Stomach smooth muscle (tissue), 2 donors: ENCODE results near the gene DACH1.

Source experiments
- H3K27ac ChIP-seq: one replicate; pipeline ENCODE4 v1.7.0; 2013; ENCODE audit warnings: mild to moderate bottlenecking, low read length, inconsistent platforms
- H3K27me3 ChIP-seq, 2 donors: one replicate each; pipeline ENCODE4 v1.7.0; 2013; ENCODE audit warnings: low read length in 2 of 2; ENCODE audit not compliant: insufficient read depth in 2 of 2, control insufficient read depth in 1 of 2
- H3K36me3 ChIP-seq, 2 donors: one replicate each; pipeline ENCODE4 v1.7.0; 2013; ENCODE audit warnings: low read length in 2 of 2; ENCODE audit not compliant: control insufficient read depth in 2 of 2, insufficient read depth in 2 of 2
- H3K4me1 ChIP-seq: one replicate; pipeline ENCODE4 v1.7.0; 2013; ENCODE audit warnings: low read length; ENCODE audit not compliant: control insufficient read depth, insufficient read depth
- H3K4me3 ChIP-seq, 2 donors: one replicate each; pipeline ENCODE4 v1.7.0; 2013; ENCODE audit warnings: low read length in 2 of 2
- H3K9ac ChIP-seq, 2 donors: one replicate each; pipeline ENCODE4 v1.7.0; 2013; ENCODE audit warnings: low read length in 2 of 2, mild to moderate bottlenecking in 1 of 2
- H3K9me3 ChIP-seq, 2 donors: one replicate each; pipeline ENCODE4 v1.7.0; 2013; ENCODE audit warnings: low read length in 2 of 2; ENCODE audit not compliant: control insufficient read depth in 2 of 2
- donor health status: healthy.
- donor health status: Pancreatic carcinoma.

The DACH1 gene

DNA sequence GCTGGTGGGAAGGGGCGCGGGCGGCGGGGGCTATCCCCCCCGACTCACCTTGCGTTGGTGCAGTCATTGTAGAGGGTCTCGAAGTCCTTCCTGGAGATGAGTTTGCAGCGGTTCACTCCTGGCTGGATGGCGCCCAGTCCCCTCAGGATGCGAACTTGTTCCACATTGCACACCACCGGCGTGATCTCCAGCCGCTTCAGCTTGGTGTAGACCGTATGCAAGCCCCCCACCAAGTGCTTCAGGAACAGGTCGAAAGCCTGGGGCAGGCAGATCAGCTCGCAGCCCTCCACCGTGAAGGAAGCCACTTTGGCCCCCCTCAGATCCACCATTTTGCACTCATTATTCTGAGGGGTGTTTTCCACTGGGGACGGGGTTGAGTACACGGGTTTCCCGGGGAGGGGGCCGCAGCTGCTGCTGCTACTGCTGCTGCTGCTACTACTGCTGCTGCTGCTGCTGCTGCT lies 1.1 kb downstream of the DACH1 start:
- H3K9me3 ChIP-seq: no peaks in the 10 kb centered on the region
- H3K36me3 ChIP-seq: no peaks in the 10 kb centered on the region
- H3K27me3 ChIP-seq: peaks cover 11 to 31% of the 10 kb centered on the region in 2 donors
- peak overlapping the region; percentile 33 to 68 for H3K4me3 ChIP-seq
- no peak overlapping the region for H3K9ac ChIP-seq
- H3K4me1 ChIP-seq: peaks cover 12% of the 10 kb centered on the region
- H3K27ac ChIP-seq: no peak overlapping the region

DNA sequence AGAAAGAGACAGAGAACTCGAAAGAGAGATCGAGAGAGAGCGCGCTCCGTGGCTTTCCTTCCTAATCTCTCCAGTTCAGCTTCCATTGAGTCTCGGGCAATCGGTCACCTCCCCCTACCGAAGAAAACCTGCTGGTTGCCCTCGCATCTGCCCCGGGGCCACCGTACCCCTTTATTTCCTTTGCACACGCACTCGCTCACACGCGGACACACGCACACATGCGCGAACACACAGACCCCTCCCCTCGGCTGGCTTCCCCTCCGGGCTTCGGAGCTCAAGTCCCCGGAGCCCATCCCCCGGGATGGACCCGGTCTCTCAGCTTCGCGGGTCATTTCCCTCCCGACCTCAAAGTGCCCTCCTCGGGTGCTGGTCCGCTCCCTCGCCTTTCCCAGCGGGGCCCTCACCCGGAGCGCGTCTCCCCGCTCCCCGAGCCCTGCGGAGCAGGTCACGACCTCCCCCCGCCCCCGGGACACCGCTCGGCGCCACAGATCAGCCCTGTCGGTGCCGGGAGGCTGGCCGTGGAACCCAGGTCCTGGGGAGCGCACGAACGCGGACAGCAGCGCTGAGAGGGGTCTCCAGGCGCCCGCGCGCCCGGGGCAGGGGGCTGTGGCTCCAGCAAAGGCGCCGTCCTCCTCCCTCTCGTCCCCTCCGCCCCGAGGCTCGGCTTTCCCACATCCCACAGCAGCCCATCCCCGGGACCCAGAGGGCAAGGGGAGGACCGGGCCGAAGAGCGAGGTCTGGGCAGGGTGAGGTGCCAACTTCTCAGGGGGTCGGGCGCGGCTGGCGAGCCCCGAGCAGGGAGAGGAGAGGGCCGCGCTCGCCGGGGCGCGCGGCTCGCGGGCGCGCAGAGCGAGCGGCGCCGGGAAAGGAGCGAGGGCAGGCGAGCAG lies 1.8 kb downstream of the DACH1 start:
- Histone ChIP-seq H3K4me1 (peaks cover 12% of the 10 kb centered on the region), H3K27ac (no peak overlapping the region), H3K9me3 (no peaks in the 10 kb centered on the region), H3K27me3 (peaks cover 11 to 31% of the 10 kb centered on the region in 2 donors), H3K9ac (no peak overlapping the region), H3K36me3 (no peaks in the 10 kb centered on the region), H3K4me3 (peak overlapping the region; percentile 49 to 68)

DNA sequence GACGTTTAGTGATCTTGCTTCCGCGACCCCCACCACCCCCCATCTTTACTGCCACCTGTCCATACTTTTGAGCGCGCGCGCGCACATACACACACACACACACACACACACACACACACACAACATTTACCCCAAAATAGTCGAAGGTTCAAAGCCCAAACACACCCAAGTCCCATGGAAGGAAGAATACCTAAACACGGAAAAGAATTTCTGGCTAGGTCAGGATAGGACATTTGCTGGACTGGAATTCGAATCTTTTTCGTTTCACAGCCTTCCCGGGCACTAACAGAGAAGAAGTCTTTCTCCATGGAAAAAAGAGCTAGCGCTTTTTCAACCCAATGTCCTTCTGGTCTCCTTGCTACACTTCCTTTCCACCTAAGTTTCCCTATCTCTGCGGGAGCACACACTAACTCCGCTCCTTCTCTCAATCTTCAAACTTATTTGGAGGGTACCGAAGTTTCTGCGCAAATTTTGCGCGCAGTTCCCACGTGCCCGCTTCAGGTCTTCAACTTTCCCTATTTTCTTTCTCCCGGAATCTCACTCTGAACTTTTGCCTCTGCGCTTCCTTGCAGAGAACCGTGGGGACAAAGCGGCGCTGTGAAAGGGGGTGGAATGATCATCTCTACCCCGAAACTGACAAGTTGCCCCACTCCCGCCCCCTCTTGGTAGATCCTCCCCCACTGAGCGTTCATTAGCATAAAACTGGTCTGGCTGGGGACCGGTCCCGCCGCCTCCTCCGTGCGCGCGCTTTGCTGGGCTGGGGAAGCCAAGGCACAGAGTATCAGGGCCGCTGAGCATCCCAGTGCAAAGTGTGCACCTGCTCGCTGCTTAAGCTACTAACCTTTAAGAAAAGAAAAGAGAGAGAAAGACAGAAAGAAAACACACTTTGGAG lies 2.7 kb downstream of the DACH1 start:
- Histone ChIP-seq H3K9me3 (no peaks in the 10 kb centered on the region), H3K27ac (no peak overlapping the region), H3K36me3 (no peaks in the 10 kb centered on the region), H3K9ac (no peak overlapping the region), H3K4me3 (peak overlapping the region; percentile 49 to 68), H3K27me3 (peaks cover 10 to 28% of the 10 kb centered on the region in 2 donors), H3K4me1 (peaks cover 12% of the 10 kb centered on the region)

DNA sequence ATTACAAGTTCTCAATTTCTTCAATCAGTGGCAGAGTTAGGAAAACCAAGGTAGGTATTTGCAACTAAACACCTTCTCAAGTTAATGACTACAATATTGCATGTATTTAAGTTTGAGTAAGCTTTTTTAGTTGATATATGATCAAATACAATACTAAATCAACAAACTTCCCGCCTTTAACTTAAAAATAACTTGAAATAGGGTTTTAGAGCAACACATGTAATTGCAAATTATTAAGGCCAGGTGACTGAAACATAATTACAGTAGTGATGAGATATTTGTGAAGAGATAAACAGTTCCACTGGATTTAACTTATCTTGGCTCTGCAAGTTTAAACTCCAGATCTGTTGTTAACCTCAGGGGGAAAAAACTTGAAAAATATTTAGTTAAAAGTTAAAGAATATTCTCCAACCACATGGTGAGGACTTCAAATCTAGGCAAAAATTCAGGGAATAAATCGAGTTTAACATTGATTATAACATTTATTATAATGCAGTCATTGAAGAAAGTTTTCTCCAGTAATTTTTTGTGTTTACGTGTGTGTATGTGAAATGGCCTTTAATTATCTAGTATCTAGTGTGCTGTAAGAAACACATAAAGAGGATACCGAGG lies 3.6 kb downstream of the DACH1 start:
- Histone ChIP-seq H3K4me1 (peaks cover 12% of the 10 kb centered on the region), H3K27ac (no peak overlapping the region), H3K9me3 (no peaks in the 10 kb centered on the region), H3K36me3 (no peaks in the 10 kb centered on the region), H3K9ac (no peak overlapping the region), H3K27me3 (peaks cover 7 to 24% of the 10 kb centered on the region in 2 donors), H3K4me3 (no peak overlapping the region)

DNA sequence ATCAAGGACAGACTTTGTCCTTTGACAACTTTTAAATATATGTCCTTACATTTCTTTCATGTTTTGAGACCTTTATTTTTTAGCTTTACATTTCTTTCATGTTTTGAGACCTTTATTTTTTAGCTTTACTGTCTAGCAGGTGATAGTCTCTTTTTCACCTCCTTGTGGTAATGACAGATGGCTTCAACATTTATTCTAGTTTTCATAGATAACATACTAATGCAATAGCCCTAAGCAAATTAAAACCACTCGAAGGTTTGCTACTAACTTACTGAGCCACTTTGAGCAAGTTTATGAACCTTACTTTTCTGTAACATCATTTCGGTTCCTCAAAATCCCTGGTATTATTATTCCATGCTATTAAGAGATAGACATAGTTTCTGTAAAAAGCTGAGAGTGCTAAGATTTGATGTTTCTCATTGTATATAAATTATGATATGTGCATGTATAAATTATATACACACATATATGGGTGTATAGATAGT lies 4.5 kb downstream of the DACH1 start:
- H3K36me3 ChIP-seq: no peaks in the 10 kb centered on the region
- peaks cover 12% of the 10 kb centered on the region for H3K4me1 ChIP-seq
- no peak overlapping the region for H3K27ac ChIP-seq
- H3K9ac ChIP-seq: no peak overlapping the region
- H3K9me3 ChIP-seq: no peaks in the 10 kb centered on the region
- no peak overlapping the region for H3K4me3 ChIP-seq
- H3K27me3 ChIP-seq: peaks cover 7 to 24% of the 10 kb centered on the region in 2 donors

DNA sequence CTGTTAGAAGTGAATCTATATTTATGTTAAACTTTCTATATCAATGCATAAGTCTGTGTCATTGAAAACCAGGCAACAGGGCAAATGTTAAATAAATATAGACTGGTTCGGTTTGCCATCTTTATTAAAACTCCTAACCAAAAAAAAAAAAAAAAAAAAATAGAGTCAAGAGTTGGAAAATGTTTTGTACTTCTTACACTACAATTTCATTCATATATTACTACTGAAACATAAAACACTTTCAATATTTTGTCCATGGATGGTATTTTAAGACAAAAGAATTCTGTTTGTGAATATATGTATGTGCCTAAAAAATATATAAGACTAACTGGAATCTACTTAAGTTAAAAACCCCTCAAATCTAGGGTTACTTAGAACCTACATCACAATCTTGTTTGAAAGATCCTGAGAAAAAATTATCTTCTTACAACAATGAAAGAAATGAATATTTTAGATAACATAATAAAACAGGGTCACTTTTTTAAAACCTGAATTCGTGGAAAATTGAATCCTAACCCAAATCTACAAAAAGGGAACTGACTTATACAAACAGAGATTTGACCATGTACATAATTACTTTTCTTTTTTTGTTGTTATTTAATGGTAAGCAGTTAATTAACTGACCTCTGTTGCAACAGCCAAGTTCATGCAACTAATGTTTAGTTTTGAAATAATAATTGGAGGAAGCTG lies 5.1 kb downstream of the DACH1 start:
- H3K9me3 ChIP-seq: no peaks in the 10 kb centered on the region
- H3K4me1 ChIP-seq: peaks cover 12% of the 10 kb centered on the region
- H3K27me3 ChIP-seq: peaks cover 7 to 24% of the 10 kb centered on the region in 2 donors
- no peak overlapping the region for H3K4me3 ChIP-seq
- no peaks in the 10 kb centered on the region for H3K36me3 ChIP-seq
- H3K27ac ChIP-seq: no peak overlapping the region
- H3K9ac ChIP-seq: no peak overlapping the region

DNA sequence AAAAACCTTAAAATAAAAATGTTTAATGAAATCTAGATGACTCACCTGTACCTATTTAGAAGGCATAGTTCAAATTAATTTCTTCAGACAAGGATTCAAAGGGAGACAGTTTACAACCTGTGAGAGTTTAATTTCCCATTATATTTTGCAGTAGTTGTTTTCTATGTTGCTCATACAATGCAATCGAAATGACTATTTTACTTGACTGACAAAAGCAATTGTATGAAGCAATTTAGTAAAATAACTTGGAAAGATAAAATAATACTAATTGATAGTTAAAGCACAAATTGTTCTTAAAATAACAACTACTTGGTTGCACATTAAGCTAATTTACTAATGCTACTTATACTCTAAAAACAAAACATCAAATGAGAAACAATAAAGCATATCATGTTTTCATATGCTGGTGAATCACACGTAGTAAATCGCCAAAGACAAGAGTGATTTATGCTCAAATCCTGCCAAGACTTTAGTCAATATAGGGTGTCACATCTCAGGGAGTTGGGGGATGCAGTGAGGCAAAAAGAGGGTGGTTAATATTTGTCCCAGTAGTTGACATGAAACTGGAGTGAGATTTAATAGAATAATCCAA lies 6.4 kb downstream of the DACH1 start:
- no peak overlapping the region for H3K4me3 ChIP-seq
- peaks cover 7 to 22% of the 10 kb centered on the region in 2 donors for H3K27me3 ChIP-seq
- no peaks in the 10 kb centered on the region for H3K9me3 ChIP-seq
- H3K4me1 ChIP-seq: peaks cover 10% of the 10 kb centered on the region
- no peak overlapping the region for H3K9ac ChIP-seq
- H3K36me3 ChIP-seq: no peaks in the 10 kb centered on the region
- H3K27ac ChIP-seq: no peak overlapping the region

DNA sequence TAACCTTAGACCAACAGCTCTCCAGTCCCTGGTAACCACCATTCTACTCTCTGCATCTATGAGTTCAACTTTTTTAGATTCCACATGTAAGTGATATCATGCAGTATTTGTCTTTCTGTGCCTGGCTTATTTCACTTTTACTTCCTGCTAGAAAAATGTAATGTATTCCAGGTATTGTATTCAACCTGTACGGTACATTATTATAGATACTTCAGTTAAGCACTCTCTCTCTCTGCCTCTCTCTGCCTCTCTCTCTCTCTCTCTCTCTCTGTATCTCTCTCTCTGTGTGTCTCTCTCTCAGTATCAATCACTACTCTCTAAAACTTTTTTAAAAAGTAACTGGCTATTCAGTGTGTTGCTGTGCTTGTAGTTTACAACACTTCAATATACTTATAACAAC lies 8.4 kb downstream of the DACH1 start:
- Histone ChIP-seq H3K4me1 (no peaks in the 10 kb centered on the region), H3K9ac (no peak overlapping the region), H3K4me3 (no peak overlapping the region), H3K27ac (no peak overlapping the region), H3K36me3 (no peaks in the 10 kb centered on the region), H3K27me3 (peaks cover 0 to 3% of the 10 kb centered on the region in 2 donors), H3K9me3 (no peaks in the 10 kb centered on the region)

DNA sequence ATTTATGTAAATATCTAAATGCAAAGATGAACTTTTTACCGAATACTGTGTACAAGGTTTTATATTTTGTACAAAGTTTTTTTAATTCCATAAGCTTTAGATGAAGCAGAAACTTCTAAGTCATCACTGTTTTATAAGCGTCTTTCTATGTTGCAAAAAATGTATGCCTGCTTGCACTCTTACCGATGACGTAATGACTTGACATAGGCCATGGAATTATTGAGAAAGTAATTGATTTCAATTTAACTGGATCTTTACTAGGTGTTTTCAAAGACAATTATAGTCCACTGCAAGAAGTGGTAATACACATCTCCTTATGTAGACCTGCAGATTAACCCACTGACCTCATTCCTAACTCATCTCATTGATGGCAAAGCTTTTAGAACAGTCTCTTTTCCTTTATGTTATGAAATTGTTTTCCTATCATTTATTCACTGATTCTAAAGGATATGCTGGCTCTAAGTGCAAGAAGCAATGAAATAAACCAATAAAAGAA lies 10.4 kb downstream of the DACH1 start:
- H3K36me3 ChIP-seq: no peaks in the 10 kb centered on the region
- H3K9ac ChIP-seq: no peak overlapping the region
- no peaks in the 10 kb centered on the region for H3K27me3 ChIP-seq
- no peaks in the 10 kb centered on the region for H3K4me1 ChIP-seq
- H3K9me3 ChIP-seq: no peaks in the 10 kb centered on the region
- no peak overlapping the region for H3K4me3 ChIP-seq
- no peak overlapping the region for H3K27ac ChIP-seq
